GM19240 (cell line): Measurements from ENCODE around the gene SPSB1.
A peak's percentile ranks its signal among the peaks of the same experiment; 100 is the strongest.

Experiments used
- DNase-seq: peaks from one replicate; pipeline ENCODE4 v3.0.0; 2011; ENCODE audit warnings: low spot score; ENCODE audit not compliant: insufficient read length

Gene SPSB1

DNA sequence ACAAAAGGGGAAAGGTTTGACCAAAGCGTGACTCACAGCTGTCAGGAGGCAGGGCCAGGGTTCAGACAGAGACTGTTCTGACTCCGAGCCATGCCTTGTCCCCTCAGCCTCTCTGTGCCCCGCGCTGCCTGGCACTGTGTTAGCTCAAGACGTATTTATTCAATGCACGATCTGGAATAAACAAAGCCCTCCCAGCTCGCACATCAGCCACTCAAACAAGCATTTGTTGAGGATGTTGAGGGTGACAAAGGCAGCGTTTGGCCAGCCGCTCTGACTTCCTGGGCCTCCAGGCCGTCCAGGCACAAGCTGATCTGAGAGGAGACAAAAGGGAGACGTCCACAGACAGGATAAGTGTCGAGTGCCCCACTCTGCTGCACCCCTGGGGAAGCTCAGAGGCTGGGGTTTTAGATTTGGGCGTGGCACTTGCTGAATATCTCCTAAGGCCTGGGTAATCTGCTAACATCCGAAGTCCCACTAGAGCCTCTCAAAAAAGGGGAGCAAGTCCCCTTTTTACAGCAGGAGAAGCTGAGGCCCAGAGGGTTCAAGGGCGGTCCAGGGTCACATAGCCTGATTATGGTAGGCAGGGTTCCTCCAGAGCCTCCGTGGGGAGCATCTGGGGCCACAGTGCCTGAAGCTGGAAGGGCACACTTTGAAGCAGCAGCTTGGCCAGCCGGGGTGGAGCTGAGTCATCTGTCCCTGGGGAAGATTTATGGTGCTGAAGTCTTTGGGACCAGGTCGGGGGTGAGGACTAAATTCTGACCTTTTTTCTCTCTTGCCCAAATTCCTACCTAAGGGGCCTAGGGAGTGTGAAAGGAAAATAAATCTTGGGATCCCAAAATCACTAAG lies 95.9 kb downstream of the SPSB1 start:
- DNase-seq: no peak

DNA sequence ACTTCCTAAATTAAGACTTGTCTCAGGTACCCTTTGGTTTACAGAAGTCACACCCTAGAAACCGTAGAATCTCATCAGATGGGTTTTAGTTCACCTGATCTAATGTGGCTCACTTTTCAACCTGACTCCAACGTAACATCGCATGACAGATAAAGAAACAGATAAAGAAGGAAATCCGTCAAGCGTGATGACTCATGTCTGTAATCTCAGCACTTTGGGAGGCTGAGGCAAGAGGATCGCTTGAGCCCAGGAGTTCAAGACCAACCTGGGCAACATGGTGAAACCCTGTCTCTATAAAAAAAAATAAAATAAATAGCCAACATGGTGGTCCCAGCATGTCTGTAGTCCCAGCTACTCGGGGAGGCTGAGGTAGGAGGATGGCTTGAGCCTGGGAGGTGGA lies 97.3 kb downstream of the SPSB1 start:
- no peak for DNase-seq

DNA sequence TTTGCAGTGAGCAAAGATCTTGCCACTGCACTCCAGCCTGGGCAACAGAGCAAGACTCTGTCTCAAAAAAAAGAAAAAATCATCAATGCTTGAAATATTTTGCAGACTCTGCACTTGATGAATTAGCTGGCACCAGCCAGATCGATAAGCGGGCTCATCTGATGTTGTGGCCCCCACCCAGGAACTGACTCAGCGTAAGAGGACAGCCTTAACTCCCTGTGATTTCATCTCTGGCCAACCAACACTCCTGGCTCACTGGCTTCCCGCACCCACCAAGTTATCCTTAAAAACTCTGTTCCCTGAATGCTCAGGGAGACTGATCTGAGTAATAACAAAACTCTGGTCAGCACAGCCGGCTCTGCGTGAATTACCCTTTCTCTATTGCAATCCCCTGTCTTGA lies 98.9 kb downstream of the SPSB1 start:
- DNase-seq: no peak

DNA sequence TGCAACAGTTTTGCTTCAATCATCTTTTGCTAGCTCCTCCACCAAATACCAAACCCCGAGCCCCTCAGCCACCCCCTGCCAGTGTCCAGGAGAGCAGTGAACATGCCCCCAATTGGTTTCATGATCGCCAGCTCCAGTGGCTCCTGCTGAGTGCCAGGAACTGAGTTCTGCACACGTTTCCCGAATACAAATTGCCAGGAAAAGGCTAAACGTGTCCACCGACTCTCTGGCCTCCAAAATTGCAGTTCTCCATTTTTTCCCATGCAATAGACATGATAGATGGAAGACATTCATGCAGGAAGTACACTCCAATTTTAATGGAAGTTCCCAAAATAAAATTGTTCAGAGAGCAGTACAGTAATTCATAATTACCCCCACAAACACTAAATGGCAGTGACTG lies 101.3 kb downstream of the SPSB1 start:
- no peak for DNase-seq

DNA sequence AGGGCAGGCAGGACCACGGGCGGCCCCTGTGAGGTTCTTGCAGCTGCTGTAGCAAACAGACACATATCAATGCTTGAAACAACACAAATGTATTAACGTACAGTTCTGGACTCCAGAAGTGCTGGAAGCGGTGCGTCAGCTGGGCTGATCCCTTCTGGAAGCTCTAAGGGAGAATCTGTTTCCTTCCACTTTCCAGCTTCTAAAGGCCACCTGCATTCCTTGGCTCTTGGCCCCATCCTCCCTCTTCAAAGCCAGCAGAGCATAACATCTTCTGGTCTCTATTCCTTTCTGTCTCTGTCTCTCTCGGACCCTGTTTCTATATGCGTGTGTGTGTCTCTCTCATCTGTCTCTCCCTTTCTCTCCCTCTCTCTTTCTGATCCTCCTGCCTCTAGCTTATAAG lies 102.3 kb downstream of the SPSB1 start:
- DNase-seq: no peak

DNA sequence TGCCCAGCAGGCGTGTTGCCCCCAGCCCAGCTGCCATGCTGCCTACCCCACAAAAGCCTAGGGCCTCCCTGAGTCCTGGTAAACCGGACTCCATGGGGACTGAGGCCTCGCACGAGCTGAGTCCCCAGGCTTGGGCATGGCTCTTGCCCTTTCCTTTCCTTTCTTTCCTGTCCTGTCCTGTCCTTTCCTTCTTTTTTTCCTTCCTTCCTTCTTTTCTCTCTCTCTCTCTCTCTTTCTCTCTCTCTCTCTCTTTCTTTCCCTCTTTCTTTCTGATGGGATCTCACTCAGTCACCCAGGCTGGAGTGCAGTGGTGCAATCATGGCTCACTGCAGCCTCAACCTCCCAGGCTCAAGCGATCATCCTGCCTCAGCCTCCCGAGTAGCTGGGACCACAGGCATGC lies 104.4 kb downstream of the SPSB1 start:
- DNase-seq: no peak

DNA sequence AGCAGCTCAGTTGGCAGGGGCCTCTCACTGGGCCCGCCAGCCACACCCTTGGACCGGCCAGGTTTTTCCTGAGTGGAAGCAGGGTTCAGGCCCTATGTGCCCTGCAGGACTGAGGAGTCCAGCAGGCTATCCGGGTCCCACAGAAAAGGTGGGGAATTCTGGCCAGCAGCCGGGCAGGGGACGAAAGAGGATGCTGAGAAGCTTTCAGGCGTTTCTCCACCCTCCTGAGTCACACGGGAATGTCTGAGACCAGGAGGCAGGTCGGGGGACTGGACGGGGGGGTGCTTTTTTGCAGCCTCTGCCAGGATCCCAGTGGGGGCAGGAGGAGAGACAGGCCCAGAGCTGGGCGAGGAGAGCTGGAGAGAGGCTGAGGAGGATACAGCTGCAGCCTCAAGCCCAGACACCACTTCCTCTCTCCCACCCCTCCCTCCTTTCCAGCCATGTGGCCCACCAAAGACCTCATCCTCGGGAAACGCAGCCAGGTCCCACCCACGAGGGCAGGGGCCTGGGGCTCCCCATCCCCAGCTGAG lies 105.4 kb downstream of the SPSB1 start:
- no peak for DNase-seq

DNA sequence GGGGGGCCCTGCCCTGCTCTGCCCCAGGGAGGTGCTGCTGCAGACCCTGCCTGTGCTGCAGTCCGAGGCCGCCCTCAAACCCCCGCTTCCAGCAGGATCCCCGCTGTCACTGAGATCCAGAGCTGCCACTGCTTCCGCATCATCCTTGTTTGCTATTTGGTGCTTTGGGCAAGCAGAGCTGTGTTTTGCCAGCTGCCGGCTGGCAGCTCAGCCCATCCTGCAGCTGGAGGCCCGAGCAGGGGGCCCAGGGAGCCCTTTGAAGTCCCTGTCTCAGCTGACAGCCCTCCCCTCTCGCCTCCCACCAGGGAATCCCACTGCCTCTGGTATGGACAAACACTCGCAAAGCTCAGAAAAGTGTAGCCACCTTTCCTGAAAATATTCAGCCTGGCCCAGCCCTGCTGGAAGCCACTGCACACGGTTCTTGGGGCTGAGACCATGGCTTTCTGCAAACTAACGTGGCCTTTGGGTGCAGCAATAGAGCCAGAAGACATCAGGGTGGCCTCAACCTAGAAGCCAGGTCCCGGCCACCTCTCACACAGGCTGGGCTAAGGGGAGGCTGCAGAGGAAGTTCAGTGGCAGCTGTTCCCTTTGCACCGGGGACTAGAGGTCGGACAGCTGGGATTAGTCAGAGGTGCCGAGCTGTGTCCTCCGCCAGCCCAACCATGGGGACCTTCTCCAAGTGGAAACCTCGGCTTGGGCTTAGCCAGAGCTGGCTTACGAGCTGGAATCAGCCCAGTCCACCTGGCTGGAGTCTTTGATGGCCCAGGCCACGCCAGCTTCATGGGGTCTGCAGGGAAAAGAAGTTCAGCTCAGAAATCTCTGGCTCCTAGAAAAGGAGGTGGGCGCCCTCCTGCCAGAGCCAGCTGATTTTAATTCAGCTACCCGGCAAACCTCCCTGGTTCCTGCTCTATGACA lies 107.1 kb downstream of the SPSB1 start:
- DNase-seq: no peak

DNA sequence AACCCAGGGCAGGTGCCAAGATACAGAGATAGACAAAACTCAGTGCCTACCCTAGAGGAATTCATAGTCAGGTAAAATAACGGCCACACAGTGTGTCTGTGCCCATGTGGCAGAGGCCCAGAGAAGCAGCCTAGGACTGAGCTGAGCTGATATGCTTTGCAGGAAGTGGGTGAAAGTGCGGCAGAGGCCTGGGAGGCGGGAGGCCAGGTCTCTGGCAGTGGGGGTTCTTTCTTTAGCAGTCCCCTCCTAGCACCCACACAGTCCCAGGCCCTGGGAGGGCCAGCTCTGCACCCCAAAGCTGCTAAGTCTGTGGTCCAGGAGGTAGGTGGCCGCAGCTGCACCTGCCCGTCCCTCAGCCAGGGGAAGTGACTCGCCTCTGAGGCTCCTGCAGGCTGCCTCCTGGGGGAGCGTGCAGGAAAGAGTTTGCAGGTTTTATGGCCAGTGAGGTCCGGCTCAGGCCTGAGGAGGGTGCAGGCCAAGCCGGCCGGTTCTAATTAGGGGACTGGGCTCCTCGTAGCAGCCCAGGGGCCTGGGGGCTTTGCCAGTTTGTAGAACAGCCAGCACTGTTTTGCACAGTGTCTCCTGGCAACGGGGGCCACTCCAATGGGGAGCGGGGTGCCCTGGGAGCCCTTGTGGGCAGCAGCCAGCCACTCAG lies 107.9 kb downstream of the SPSB1 start:
- DNase-seq: no peak

DNA sequence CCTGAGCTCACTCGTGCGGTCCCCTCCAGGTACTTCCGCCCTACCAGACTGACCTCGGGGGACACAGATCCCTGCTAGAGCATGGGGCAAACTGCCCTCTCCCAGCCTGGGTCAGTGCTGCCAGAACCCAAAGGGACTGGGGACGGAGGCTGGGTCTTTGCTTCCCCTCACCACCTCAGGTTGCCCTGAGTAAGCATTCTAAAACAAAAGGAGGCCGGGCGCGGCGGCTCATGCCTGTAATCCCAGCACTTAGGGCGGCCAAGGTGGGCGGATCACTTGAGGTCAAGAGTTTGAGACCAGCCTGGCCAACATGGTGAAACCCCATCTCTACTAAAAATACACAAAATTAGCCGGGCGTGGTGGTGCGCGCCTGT lies 108.4 kb downstream of the SPSB1 start:
- no peak for DNase-seq

DNA sequence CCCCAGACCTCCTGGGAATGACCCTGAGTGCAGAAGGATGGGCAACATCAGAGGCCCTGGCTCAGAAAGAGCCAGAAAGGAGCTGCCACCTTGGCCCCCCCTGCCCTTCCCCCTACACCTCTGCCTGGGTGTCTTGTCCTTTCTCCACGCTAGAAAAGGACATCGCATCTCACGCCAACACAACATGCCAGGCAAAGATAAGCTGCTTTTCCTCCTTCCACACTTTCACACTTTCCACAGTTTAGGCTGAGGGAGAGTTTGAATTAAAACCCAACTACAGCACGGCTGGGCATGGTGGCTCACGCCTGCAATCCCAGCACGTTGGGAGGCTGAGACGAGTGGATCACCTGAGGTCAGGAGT lies 109.5 kb downstream of the SPSB1 start:
- DNase-seq: no peak

DNA sequence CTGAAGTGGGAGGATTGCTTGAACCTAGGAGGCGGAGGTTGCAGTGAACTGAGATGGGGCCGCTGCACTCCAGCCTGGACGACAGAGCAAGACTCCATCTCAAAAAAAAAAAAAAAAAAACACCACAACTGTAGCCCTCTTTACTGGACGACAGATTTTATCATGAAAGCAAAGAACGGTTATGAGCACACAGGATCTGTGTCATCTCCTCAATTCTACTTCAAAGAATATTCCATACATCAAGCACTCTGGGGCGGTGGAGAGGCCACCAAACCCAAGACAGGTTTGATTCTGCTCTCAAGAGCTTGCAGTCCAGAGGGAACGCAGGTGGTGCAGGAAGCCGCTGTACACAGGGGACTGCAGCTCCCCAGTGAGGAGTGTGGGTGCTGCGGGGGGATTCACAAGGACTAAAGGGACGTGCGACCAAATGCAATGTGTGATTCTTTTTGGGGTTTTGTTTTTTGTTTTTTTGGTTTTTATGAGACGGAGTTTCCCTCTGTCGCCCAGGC lies 110.1 kb downstream of the SPSB1 start:
- no peak for DNase-seq

DNA sequence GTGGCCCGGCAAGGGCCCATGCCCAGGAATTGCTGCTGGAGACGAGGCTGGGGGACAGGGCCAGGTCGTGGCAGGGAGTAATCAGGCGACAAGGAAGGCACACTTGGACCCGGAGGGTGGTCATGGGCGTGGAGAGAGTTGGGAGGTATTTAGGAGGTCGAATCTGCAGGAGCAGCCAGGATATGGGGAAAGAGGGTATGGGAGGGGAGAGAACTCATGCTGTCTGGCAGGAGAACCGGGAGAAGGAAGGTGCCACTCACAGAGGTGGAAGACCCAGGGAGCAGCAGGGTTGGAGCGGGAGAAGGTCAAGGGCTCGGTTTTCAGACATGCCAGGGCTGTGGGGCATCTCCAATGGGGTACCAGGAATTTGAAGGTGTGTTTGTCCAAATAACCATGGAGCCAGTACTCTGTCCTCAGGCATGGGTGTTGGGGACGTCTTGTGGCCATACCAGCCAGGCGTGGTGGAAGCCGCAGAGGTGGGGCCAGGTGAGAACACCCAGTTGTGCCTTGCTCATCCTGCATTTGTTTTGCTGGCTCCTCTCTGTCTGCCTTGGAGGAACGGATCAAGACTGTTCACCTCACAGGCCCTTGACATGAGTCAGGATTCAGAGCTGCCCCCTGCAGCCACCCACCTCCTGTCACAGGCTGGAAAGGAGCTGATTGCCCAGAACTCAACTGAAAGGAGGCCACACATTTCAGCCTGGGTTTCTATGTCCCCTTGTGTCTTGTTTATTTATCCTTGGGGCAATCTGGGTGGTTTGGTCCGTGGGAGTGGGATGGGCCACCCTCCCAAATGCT lies 111.6 kb downstream of the SPSB1 start:
- DNase-seq: no peak

DNA sequence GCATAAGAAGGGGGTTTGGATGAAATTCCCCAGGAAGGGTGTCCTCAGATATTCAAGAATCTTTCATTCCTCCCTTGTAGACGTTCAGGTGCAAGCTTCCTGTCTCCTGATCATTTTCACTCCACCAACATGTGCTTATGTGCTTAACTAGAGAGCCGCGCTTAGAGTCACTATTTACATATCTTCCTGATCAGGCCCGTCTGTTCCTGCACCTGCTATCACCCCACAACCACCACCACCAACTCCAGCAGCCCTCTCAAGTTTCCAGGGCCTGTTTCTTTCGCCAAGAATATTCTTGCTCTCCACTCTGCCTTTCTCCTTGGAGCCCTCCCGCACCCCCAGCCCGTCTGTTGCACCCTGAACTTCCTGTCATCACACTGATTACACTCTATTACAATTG lies 113.4 kb downstream of the SPSB1 start:
- DNase-seq: no peak

DNA sequence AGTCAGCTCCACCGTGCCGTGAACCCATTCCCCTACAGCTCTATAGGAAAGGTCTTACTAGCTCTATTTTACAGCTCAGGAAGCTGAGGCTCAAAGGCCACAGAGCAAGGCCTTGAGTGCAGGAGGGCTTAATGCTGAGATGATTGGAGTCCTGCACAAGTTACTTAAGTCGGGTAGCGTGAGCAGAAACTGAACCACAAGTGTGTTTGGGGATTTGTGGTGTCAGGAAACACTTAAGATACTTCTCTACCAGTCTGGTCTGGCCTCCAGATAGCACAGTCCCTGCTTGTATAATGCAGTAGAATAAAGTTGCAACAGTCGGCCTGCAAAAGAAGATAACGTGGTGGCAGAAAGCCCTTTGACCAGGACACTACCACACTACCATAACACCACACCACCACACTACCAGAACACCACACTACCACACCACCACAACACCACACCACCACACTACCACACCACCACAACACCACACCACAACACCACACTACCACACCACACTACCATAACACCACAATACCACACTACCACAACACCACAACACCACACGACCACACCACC lies 118.1 kb downstream of the SPSB1 start:
- no peak for DNase-seq

DNA sequence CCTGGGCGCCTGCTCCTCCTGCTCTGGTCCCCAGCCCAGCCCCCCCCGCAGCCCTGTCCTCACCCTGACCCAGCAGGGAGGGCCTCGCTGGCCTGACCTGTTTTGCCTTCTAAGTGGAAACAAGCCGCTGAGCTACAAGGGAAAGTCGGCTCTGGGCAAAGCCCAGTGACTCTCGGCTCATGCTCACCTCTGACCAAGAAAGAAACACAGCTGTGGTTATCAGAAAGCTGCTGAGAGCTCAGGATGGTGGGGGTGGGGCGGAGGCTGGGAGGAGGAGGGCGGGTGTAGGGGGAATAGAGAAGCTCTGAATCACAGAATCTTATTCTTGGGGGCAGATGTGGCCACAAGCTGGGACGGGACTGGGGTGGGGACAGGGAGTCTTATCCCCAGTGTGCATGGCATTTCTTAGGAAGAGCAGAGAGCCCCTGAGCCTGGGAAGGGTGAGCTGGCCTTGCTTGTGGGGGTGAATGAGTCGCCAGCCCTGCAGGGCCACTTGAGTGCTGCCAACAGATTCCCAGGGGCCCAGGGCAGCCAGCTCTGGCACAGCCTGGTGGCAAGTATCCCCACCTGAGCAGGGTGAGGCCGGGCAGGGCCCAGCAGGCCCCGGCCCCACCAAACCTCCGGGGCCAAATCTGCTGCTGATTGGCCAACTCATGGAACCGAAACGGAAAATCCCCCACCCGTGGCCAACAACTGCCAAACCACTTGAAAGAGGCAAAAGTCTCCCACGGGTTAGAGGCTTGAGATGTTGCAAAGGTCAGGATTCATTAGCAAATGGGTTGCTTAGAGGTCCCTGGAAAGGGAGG lies 120.6 kb downstream of the SPSB1 start:
- peak; percentile 84 for DNase-seq

DNA sequence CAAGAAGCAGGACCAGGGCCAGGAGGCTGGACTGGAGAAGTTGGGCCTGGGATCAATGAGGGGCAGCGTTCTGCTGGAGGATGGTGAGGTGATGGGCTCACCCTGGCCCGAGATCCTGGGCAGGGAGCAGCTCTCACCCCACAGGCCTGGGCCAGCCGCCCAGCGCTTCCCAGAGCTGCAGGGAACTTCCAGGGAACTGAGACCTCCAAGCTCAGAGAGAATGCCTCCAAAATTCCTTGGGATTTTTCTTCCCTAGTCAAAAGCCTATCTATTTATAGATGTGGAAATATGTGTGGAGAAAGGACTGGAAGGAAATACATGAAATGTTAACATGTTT lies 121.2 kb downstream of the SPSB1 start:
- no peak for DNase-seq

DNA sequence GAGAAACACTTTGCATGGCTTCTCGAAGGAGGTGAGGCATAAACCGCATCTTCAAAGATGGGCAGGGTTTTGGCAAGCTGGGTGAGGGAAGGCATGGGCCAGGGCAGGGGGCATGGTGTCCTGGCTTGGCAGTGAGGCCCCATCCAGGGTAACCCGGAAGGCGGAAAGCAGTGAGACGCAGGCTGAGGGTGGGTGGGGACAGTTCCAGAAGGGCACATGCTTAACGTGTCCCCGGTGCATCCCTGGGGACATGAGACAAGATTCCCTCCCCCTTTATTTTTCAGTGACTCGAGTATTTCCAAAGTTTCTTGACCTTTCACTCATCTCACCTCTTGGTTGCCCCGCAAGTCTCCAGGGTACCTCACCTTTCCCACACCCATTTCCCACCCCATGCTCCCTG lies 123.8 kb downstream of the SPSB1 start:
- DNase-seq: no peak

DNA sequence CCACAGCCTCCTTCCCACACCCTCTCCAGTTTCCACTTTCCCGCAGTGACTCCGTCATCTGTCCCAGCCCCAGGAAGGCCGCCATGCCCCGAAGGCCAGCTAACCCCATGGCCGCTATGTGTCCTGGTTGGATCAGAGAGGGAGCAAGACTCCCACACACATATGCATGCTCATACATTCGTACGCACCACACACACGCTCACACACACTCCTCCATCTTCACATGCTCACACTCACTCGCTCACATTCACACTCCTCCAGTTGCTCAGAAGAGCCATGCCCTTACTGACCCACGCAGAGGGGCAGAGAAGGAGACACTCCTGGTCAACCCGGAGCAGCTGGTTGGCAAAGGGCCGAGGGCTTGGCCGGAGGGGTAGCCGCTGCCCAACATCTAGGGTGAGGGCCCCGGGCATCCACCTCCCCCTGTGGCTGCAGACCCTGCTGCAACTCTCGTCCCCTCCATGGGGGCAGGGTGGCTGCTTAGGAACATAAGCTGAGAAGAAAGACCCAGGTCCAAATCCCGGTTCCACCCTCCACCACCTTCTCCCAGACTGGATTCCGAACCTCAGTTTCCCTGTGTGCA lies 124.3 kb downstream of the SPSB1 start:
- no peak for DNase-seq

DNA sequence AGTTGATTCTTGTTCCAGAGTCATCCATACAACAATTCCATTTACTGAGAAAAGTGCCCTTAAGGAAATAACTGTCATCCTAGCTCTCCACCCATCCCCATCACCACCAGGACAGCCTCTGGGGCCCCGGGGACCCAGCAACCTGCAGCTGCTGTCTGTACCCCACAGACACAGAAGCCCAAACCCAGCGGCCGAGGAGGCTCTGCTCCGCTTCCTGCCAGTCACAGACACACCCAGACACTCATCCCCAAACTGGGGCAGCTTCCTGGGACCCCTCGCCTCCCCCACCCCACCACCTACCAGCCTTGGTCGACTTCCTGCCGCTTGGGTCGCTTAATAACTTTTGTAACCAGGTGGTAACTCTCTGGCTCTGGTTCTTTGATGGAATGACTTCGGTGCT lies 125.0 kb downstream of the SPSB1 start:
- DNase-seq: no peak
